BJ (cell line): ENCODE data around the gene OR2C3. TPM values are rescaled to one million over a fixed set of nuclear protein-coding genes. Genes with fewer than 3 reads are reported as not detected.

Experiments
- CTCF ChIA-PET: fragments of 350-600 bp; formaldehyde crosslinking; extraction: SDS; loops from one replicate; lab custom pipeline; 2021; ENCODE audit warnings: antibody characterized with exemption, inconsistent platforms; lab: Yijun Ruan, JAX
- POLR2A ChIA-PET: fragments of 300-600 bp; sonication (Branson Sonifier 250); formaldehyde crosslinking; extraction: SDS; loops from one replicate; lab custom pipeline; 2021; ENCODE audit warnings: antibody characterized with exemption; lab: Charles Lee
- DNase-seq: peaks from one replicate; pipeline ENCODE4 v3.0.0-alpha.2; 2011; ENCODE audit warnings: low read depth
- H3K27me3 ChIP-seq: 2 replicates; pipeline ENCODE4 v1.6.0; 2011; ENCODE audit warnings: low read length; ENCODE audit not compliant: control insufficient read depth, insufficient read depth
- H3K36me3 ChIP-seq: 2 replicates; pipeline ENCODE4 v1.5.1; 2011; ENCODE audit warnings: low read length; ENCODE audit not compliant: control insufficient read depth, insufficient read depth
- H3K4me3 ChIP-seq: 2 replicates; pipeline ENCODE4 v1.5.1; 2011; ENCODE audit warnings: low read depth, mild to moderate bottlenecking, control low read depth, low read length
- polyA plus RNA-seq: library from polyadenylated mRNA; depleted of rRNA; stranded (reverse); fragments of >200 nt; gene quantifications from 2 replicates; pipeline ENCODE4 v1.2.3, GENCODE V29; 2011
- TF ChIP-seq, protein P1 (sequence below): IDR thresholded peaks from 2 replicates; pipeline ENCODE4 v1.5.1; 2011; ENCODE audit warnings: low read depth, mild to moderate bottlenecking, control low read depth, inconsistent platforms, low read length, moderate library complexity; ENCODE audit not compliant: insufficient read depth

The OR2C3 gene
- polyA plus RNA-seq, 1 experiment = not detected

DNA sequence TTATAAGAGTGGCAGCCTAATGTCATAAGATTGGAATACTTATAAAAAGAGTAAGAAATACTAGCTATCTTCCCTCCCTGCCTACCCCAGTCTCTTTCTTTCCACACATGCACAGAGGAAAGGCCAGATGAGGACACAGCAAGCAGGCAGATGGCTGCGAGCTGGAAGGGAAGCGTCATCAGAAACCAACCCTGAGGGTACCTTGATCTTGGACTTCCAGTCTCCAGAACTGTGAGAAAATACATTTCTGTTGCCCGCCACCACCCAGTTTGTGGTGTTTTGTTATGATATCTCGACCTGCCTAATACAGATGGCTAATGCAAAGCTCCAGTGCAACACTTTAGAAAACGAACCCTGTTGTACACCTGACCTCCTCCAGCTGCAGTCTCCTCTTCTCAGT is 2.3 kb upstream of the OR2C3 start:
- H3K36me3 ChIP-seq = no peaks in the 10 kb centered on the region
- CTCF ChIA-PET = interaction anchor here (1.0 kb wide), 1 partner anchor 22 kb away, joined by 4 read pairs; no protein-coding TSS in a partner anchor
- POLR2A ChIA-PET = no interaction called here
- no peak overlapping the region for H3K4me3 ChIP-seq
- H3K27me3 ChIP-seq = no peaks in the 10 kb centered on the region
- TF ChIP-seq, protein P1, sequence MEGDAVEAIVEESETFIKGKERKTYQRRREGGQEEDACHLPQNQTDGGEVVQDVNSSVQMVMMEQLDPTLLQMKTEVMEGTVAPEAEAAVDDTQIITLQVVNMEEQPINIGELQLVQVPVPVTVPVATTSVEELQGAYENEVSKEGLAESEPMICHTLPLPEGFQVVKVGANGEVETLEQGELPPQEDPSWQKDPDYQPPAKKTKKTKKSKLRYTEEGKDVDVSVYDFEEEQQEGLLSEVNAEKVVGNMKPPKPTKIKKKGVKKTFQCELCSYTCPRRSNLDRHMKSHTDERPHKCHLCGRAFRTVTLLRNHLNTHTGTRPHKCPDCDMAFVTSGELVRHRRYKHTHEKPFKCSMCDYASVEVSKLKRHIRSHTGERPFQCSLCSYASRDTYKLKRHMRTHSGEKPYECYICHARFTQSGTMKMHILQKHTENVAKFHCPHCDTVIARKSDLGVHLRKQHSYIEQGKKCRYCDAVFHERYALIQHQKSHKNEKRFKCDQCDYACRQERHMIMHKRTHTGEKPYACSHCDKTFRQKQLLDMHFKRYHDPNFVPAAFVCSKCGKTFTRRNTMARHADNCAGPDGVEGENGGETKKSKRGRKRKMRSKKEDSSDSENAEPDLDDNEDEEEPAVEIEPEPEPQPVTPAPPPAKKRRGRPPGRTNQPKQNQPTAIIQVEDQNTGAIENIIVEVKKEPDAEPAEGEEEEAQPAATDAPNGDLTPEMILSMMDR = no peak
- no peak for DNase-seq

DNA sequence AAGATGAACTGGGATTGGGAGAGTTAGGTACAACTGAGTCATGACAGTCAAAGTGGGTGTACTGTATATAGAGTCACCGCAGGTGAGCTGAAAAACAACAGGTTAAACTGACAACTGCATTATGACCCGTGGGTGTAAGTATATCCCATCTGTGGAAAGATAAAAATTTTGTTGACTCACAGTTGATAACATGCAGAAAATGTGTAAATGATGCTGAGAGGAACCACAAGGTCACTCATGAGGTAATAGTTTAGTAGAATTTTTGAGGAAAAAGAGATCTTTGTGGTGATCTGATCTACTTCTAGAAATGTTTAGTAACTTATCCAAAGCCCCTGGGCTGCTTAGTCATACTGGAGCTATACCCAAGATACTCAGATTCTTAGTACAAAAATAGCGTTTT is 838 bp downstream of the OR2C3 start:
- TF ChIP-seq, protein P1 = no peak
- peak; percentile 21 for DNase-seq
- ChIA-PET POLR2A (no interaction called here), CTCF (interaction anchor here (0.7 kb wide), 1 partner anchor 12 kb away, joined by 3 read pairs; no protein-coding TSS in a partner anchor)
- Histone ChIP-seq H3K4me3 (no peak overlapping the region), H3K36me3 (no peaks in the 10 kb centered on the region), H3K27me3 (no peaks in the 10 kb centered on the region)

DNA sequence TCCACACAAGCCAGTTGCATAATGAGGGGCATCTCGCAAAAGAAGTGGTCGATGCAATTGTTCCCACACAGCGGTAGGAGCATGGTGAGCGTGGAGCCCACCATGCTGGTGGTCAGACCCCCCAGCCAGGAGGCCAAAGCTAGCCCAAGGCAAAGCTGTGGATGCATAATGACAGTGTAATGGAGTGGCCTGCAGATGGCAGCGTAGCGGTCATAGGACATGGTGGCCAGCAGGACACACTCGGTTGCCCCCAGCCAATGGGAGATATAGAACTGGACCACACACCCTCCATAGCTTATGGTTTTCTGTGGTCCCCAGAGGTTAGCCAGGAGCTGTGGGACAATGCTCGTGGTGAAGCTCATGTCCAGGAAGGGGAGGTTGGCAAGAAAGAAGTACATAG is 4.3 kb downstream of the OR2C3 start:
- POLR2A ChIA-PET = no interaction called here
- no peak for DNase-seq
- Histone ChIP-seq H3K27me3 (no peaks in the 10 kb centered on the region), H3K4me3 (no peak overlapping the region), H3K36me3 (no peaks in the 10 kb centered on the region)
- TF ChIP-seq, protein P1 = no peak
- CTCF ChIA-PET = no interaction called here

DNA sequence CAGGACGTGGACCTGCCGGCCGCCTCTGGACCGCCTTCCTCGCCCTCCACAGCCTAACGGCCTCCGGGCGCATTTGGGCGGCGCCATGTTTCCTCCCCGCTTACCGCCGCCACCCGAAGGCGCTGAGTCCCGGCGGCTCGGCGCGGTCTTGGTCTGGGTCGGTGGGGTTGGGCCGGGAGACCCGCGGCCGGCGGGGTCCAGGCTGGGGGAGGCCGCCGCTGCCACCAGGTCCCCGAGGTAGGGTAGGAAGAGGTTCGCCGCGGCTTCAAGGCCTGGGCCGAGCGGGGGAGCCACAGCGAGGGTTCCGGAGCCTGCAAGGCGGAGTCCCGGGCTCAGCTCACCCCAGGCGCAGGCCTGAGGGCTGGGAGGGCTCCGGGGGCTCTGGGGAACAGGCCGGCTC is 5.5 kb downstream of the OR2C3 start:
- no peak for DNase-seq
- Histone ChIP-seq H3K27me3 (no peaks in the 10 kb centered on the region), H3K36me3 (no peaks in the 10 kb centered on the region), H3K4me3 (no peak overlapping the region)
- TF ChIP-seq, protein P1 = no peak
- ChIA-PET POLR2A (no interaction called here), CTCF (no interaction called here)

DNA sequence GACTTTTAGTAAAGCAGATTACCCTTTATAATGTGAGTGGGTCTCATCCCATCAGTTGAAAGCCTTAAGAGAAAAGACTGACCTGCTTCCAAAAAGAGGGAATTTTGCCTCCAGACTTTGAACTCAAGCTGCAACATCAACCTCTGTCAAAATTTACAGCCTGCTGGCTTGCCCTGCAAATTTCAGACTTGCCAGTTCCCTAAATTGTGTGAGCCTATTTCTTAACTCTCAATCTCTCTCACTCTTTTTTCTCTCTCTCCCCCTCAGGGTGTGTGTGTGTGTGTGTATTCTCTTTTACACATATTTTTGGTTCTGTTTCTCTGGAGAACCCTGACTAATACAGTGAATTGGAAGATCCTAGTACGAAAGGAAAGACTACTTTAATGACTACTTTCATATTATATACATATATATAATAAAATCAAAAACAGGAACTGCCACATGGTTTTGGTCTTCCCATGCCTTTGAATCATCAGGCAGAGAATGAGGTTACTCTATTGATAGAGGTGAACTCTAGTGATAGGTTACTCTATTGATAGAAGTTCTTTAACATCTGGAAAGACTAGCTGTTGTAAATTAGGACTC is 6.4 kb downstream of the OR2C3 start:
- no peaks in the 10 kb centered on the region for H3K27me3 ChIP-seq
- TF ChIP-seq, protein P1 = no peak
- no peak overlapping the region for H3K4me3 ChIP-seq
- no peak for DNase-seq
- ChIA-PET CTCF (no interaction called here), POLR2A (no interaction called here)
- no peaks in the 10 kb centered on the region for H3K36me3 ChIP-seq
